Measurements from ENCODE around the gene IPMK.

IPMK gene

DNA sequence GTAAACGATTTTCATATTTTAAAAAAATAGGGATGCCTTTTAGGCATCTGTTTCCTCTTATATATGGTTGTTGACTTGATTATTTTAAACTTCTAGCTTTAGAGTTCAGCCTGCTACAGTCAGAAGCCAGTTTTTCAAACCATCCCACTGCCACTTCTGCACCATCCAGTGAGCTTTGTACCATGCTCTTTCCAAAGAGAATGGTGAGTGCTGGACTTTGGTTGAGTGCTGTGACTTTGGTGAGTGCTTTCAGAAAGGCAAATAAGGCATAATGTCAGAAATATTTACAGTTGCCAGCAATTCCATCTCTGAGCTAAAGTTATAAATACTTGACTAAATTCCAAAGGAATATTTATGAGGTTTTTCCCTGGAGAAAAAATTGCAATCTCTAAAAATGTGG lies 117.4 kb downstream of the IPMK start:
- no peak for DNase-seq

DNA sequence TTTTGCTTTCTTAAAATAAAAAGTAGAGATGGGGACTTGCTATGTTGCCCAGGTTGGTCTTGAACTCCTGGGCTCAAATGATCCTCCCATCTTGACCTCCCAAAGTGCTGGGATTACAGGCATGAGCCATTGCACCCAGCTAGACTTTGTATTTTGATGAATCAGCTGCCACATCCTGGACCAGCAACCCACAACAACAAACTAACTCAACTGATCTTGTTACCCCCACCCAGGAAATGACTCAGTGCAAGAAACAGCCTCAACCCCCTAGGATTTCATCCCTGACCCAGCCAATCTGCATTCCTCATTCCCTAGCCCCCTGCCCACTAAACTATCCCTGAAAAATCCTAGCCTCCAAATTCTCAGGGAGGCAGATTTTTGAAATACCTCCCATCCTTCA lies 123.8 kb downstream of the IPMK start:
- DNase-seq, result no peak

Data from NCI-H146 (cell line).